IPS-NIHi11 (cell line): Measurements from ENCODE around the gene C1orf21.

Experiments used
- DNase-seq: peaks from one replicate; pipeline ENCODE4 v3.0.0; 2012; ENCODE audit warnings: mixed read lengths, low spot score

C1orf21 gene

DNA sequence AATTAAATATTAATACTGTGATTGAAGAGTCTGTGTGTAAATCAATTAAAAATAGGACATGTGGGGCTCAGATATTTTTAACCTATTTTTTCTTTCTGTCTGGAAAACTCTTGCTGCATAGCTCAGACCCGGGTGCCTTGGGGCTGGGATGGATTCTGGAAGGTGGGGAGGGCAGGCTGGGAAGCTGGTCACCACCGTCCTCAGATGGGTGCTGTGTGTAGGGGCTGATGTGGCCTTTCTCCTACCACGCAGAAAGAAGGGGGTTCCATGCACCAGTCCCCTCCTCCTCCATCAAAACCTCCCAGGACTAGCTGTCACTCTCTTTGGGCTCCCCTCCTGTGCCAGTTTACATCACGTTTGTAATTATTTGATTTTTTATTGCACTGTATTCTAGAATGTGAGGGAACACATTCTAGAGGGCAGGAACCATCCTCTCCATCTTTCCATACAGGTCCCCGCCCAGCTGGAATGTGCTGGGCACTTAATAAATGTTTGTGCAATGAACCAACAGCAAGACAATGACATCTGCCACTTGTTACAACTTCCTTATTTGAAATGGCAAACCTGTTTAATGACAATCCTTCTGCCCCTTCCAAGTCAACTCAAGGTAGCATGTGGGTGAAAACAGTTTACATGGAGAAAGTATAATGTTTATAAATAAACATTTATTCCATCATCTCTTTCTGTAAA is 263.5 kb downstream of the C1orf21 start:
- DNase-seq: no peak

DNA sequence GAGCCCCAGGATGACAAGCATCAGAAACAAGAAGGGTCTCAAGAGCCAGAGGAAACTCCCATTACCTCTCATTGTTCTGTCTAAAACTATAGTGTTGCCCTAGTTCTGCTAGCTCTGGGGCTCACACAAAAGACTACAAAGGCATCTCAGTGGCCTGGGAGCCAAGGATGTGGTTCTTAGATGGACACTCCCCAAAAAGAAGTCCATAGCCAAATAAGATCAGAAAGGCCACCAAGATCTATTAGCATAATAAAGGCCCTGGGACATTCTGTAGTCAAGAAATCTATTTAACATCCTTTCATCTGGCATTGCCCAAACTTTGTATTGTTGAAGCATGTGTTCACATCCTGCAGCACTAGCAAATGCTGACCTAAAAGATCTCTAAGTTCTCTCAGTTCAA is 268.4 kb downstream of the C1orf21 start:
- DNase-seq: no peak

DNA sequence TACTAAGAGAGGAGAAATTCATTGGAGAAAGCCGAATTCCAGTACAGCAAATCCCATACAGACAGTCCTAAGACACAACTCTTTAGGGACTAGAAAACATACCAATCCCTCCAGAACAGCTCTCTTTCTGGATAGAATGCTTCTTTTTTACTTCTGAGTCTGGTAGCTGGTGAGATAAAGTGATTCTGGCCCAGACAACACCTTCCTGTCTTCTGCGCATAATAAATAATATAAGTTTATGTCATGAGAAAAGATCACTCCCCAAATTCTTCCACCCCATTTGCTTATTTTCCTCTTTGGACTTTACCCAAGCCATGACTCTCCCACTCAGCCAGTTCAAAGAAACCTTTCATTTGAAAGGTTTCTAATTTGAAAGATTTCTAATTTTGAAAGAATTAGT is 269.4 kb downstream of the C1orf21 start:
- DNase-seq: no peak

- no peak for DNase-seq
Observed at GRCh38 chr1:184658055-184658454, 271.2 kb downstream of the C1orf21 start.

GRCh38 chr1:184660462-184661191 is 273.8 kb downstream of the C1orf21 start:
- DNase-seq: no peak

GRCh38 chr1:184661801-184662200 is 275.0 kb downstream of the C1orf21 start:
- no peak for DNase-seq

DNA sequence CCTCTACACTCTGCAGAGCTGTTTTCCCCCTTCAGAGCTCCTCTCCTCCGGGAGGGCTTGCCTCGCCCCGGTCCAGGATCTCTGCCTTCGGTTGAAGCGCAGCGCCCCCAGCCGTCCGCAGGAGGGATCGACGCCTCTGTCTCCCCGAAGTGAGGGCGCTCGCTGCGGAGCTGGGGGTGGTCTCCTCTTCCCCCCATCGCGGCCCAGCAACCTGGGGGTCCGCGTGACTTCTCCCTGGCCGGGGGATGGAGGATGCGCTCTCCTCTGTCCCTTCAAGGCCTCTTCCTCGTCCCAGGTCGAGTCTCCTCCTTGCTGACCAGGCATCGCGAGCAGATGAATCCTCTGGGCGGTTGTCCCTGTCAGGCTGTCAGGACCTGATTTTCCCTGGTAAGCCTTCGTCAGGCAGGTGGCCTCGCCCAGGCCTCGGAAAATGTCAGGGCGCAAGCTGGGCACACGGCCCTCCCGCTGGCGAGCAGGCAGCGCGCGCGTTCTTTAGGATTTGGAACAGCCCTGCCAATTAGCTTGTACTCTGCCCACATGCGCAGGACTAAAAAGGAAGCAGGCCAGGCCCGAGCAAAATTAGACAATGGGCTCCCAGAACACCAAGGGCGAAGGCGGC is 277.3 kb downstream of the C1orf21 start:
- DNase-seq: peak; percentile 84

DNA sequence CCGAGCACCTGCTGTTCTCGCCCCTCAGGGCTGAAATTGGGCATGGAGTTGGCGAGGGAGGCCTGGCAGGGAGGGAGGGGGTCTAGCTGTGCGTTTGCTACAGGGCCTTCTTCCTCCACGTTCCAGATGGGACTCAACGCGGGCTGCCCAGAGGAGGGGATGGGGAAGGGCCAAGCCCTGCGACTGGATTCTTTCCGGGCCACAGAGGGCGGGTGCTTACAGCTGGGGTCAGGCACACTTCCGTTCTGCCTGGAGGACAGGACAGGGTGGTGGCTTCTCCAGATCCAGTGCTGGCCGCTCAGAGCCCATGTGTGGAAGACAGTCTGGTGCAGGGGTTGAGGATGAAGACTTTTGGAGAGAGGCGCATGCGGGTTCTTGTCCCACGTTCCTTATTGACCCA is 277.8 kb downstream of the C1orf21 start:
- no peak for DNase-seq

DNA sequence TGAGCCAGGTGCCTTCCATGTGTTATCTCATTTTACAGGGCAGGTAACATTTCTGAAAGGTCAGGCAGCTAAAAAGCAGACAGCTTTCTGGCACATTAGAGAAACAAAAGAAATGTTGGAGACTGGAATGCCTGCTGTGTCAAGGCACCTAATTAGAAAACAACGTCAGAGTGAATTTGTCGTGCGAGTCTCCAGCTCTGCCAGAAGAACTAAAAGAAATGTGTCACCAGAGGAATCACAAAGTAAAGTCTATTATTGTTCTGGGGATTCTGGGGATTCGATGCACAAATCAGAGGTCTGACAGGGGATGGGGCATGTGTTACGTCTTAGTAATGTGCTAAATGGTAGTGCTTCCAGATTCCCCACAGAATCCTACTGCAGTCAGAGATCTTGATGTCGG is 278.5 kb downstream of the C1orf21 start:
- no peak for DNase-seq

DNA sequence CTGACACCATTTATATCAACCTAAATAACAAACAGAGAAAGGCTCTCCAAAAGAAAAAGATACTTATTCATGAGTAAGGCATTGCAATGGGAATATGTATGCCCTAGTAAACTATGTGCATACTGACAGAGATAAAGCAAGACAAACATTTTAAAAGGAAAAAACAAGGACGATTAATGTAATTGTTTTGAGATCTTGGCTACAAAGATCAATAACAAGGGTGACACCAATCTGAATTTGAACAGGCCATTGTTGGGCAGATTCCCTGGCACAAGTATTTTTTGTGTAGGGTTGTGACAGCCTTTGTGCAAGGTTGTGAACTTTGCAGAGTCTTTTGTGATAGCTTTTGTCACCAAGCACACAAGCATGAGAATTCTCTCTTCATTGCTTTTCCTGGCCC is 282.6 kb downstream of the C1orf21 start:
- DNase-seq: no peak

GRCh38 chr1:184672013-184672726 is 285.3 kb downstream of the C1orf21 start:
- no peak for DNase-seq

DNA sequence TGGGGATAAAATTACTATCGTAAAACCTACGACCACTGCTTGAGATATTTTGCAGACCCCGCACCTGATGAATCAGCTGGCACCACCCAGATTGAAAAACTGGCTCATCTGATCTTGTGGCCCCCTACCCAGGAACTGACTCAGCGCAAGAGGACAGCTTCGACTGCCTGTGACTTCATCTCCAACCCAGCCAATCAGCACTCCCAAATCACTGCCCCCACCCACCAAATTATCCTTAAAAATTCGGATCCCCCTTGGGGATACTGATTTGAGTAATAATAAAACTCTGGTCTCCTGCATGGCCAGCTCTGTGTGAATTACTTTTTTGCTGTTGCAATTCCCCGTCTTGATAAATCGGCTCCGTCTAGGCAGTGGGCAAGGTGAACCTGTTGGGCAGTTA is 286.5 kb downstream of the C1orf21 start:
- DNase-seq: no peak

DNA sequence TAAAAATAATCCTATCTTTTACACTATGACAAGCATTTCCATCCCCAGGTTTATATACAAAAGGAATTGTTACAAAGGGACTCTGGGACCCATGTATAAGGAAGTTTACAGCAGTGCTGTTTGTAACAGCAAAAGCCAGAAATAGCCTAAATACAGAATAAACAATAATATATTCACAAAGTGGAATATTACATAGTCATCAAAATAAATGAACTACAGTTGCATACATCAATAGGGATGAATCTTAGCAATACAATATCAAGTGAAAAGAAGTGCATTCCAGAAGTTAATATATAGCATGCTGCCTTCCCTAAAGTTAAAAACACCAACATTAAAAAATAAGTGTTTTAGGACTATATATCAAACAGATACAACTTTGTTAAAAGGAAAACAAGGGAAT is 290.5 kb downstream of the C1orf21 start:
- no peak for DNase-seq
